Measurements from ENCODE around the gene SKOR2. TPM values are rescaled to one million over a fixed set of nuclear protein-coding genes. Genes with fewer than 3 reads are reported as not detected.

SKOR2 gene
- total and polyA plus RNA-seq, 9 of the 15 experiments (the other 6 are each of a cell fraction or from before 2014, with no cell fraction given) = not detected

GRCh38 chr18:47158404-47158803 is 93.1 kb downstream of the SKOR2 start (continued):
- TF ChIP-seq JUND (IDR thresholded peaks at IDR 0.05; ENCODE audit: borderline replicate concordance, low read depth, low read length) (peak; percentile 93), JUND (tag; IDR thresholded peaks at IDR 0.05; ENCODE audit: borderline replicate concordance, low read depth, low read length) (peak; percentile 85; the same call in 2 of the 3 replicates)

Small RNA genes lying within 50 kb of the gene (small RNA-seq; reads per million reads assigned to genes)
- not detected for gene RNU6-1131P

Other genes with a start within 250 kb of the SKOR2 start
- not detected in 2 replicates for gene ELOA2, start 216.0 kb downstream of the SKOR2 start, total RNA-seq (2014; rRNA removed)
- gene ELOA2, start 216.0 kb downstream of the SKOR2 start, total RNA-seq (2014; rRNA removed; fragmentation: Illumina TruSeq; extraction: Trizol) = not detected in 2 replicates
- gene ELOA2, start 216.0 kb downstream of the SKOR2 start, total RNA-seq (2015; rRNA removed; fragmentation: Illumina TruSeq; extraction: Trizol) = not detected in 2 replicates
- not detected in 2 replicates for gene ELOA2, start 216.0 kb downstream of the SKOR2 start, total RNA-seq (2021)
- not detected in 2 replicates for gene ELOA2, start 216.0 kb downstream of the SKOR2 start, polyA plus RNA-seq (2011; rRNA removed)
- not detected in 2 replicates for gene ELOA2, start 216.0 kb downstream of the SKOR2 start, polyA plus RNA-seq (2014; fragmentation: Illumina TruSeq; extraction: Trizol)
- not detected for gene ELOA2, start 216.0 kb downstream of the SKOR2 start, polyA plus RNA-seq (2014; fragmentation: Nextera tagmentation; extraction: Ambion mirVana)
- gene ELOA2, start 216.0 kb downstream of the SKOR2 start, polyA plus RNA-seq (2014; rRNA removed) = not detected in 2 replicates
- gene HDHD2, start 101.2 kb downstream of the SKOR2 start, total RNA-seq (2014; rRNA removed) = 12.4 and 14.6 TPM in 2 replicates
- gene HDHD2, start 101.2 kb downstream of the SKOR2 start, total RNA-seq (2014; rRNA removed; fragmentation: Illumina TruSeq; extraction: Trizol) = 21.5 TPM in 2 replicates
- gene HDHD2, start 101.2 kb downstream of the SKOR2 start, total RNA-seq (2015; rRNA removed; fragmentation: Illumina TruSeq; extraction: Trizol) = 17.0 and 17.5 TPM in 2 replicates
- 24.8 and 25.9 TPM in 2 replicates for gene HDHD2, start 101.2 kb downstream of the SKOR2 start, total RNA-seq (2021)
- gene HDHD2, start 101.2 kb downstream of the SKOR2 start, polyA plus RNA-seq (2011; rRNA removed) = 16.9 and 22.6 TPM in 2 replicates
- 22.0 and 25.2 TPM in 2 replicates for gene HDHD2, start 101.2 kb downstream of the SKOR2 start, polyA plus RNA-seq (2014; fragmentation: Illumina TruSeq; extraction: Trizol)
- gene HDHD2, start 101.2 kb downstream of the SKOR2 start, polyA plus RNA-seq (2014; fragmentation: Nextera tagmentation; extraction: Ambion mirVana) = 10 to 100 TPM in 1 of 2 experiments, 1 to 10 TPM in 1; 6.8 to 22.8 TPM
- 10.7 and 15.9 TPM in 2 replicates for gene HDHD2, start 101.2 kb downstream of the SKOR2 start, polyA plus RNA-seq (2014; rRNA removed)
- gene IER3IP1, start 75.3 kb downstream of the SKOR2 start, total RNA-seq (2014; rRNA removed) = 37.3 and 48.4 TPM in 2 replicates
- gene IER3IP1, start 75.3 kb downstream of the SKOR2 start, total RNA-seq (2014; rRNA removed; fragmentation: Illumina TruSeq; extraction: Trizol) = 16.9 and 17.9 TPM in 2 replicates
- 18.9 and 21.4 TPM in 2 replicates for gene IER3IP1, start 75.3 kb downstream of the SKOR2 start, total RNA-seq (2015; rRNA removed; fragmentation: Illumina TruSeq; extraction: Trizol)
- gene IER3IP1, start 75.3 kb downstream of the SKOR2 start, total RNA-seq (2021) = 9.0 and 10.0 TPM in 2 replicates
- gene IER3IP1, start 75.3 kb downstream of the SKOR2 start, polyA plus RNA-seq (2011; rRNA removed) = 12.3 and 15.3 TPM in 2 replicates
- 12.0 and 12.6 TPM in 2 replicates for gene IER3IP1, start 75.3 kb downstream of the SKOR2 start, polyA plus RNA-seq (2014; fragmentation: Illumina TruSeq; extraction: Trizol)
- gene IER3IP1, start 75.3 kb downstream of the SKOR2 start, polyA plus RNA-seq (2014; fragmentation: Nextera tagmentation; extraction: Ambion mirVana) = 10 to 100 TPM; 29.3 to 38.2 TPM
- 19.9 and 37.2 TPM in 2 replicates for gene IER3IP1, start 75.3 kb downstream of the SKOR2 start, polyA plus RNA-seq (2014; rRNA removed)